HG03565 (cell line): ENCODE data around the gene LDLRAD2.

Experiments used
- ATAC-seq: cut with Tn5 transposase; IDR thresholded peaks from one replicate; pipeline ENCODE4 v1.9.1; 2021; ENCODE audit warnings: mild to moderate bottlenecking, moderate library complexity; ENCODE audit not compliant: unreplicated experiment

Gene LDLRAD2

DNA sequence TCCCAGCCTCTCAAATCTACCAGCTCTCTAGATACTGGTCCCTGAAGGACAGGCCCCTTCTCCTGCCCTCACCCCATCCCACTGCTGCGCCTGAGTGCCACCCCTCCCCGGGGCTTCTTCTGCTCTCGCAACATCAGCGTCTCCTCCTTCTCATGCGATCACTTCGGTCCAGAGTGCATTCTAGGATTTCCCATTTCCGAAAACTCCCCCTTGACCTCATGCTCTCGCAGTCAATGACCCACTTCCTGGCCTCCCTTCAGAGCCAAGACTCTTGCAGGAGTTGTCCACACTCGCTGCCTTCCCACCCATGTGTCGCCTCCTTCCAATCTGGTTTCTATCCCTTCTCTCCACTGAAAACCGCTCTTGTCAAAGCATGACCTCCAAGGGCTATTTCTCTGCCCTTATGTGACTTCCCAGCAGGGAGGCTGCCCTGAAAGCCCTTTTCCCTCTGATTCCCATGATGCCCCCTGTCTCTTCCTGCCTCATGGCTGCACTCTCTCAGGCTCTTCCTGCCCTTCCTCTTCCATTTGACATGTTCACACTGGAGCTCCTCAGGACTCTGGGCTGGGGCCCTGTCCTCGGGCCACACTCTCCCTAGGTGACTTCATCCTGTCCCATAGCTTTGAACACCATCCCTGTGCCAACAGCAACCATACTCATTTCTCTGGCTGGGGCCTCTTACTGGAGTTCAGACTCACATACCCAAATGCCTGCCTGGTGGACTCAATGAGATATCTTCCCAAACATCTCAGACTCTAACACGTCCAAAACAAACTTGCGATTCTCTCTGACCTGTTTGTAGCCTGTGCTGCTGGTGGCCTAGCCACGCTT is 46.0 kb downstream of the LDLRAD2 start:
- ATAC-seq = no peak

DNA sequence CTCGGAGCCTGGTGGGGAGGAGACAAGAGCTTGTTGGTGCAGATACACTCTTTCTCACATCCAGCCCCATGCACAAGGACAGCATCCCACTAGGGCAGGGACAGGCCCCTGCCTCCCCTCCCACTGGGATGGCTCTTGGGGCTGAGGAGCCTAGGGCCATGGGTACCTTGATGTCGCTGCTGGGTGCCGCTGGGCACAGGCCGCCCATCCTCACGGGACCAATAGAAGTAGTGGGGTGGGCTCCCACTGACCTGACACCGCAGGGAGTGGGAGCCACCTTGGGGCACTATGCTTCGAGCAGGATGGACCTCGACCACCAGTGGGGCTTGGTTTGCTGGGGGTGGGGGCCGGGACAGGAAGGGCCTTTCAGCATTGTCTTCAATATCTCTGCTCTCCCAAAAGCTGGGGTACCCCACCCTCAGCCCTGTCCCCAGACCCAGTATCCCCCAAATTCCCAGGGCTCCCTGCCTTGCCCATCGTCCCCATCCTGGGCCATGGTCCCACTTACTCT is 47.7 kb downstream of the LDLRAD2 start:
- ATAC-seq = no peak

DNA sequence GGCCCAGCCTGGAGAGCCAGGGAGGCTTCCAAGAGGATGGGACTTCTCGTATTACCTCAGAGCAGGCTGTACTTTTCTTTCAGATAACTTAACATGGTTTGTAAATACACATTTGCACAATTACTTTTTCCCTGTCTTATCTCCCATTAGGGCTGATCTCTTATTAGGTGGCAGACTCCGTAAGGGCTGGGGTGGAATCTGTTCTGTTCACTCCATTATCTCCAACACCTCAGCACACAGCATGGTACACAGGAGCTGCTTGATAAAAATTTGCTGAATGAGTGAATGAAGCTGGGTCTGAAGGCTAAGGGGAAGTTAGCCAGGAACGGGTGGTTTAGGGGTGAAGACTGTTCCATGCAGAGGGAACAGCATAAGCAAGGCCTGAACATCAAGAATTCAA is 48.9 kb downstream of the LDLRAD2 start:
- no peak for ATAC-seq

DNA sequence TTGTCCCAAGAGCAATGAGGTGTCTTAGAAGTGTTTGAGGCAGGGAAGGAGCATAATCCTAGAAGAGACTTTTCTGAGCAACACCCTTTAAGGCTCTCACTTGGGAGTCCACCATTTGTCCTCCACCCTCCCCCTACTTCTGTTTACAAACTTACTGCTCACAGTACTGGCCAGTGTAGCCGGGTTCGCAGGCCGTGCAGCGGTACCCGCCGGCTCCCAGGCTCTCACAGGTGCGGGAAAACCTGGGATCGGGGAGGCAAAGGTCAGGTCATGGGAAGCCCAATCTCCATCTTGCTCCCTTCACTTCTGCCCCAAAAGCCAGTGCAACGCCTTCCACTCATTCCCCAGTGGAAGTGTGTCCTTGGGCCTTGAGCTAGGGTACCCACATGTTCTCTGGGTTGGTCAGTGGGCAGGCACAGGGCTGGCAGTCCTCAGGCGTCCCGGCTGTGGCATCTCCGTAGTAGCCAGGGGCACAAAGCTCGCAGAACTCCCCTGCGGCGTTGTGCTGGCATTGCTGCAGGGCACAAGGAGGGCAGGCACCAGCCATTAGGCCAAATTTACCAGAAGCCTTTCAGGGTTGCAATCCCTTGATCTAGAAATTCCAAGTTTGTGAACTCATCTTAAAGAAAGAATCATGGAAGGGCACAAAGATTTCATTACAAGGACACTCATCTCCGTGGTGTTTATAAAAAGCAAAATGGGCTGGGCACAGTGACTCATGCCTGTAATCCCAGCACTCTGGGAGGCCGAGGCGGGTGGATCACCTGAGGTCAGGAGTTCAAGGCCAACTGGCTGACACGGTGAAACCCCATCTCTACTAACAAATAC is 49.8 kb downstream of the LDLRAD2 start:
- ATAC-seq = no peak

DNA sequence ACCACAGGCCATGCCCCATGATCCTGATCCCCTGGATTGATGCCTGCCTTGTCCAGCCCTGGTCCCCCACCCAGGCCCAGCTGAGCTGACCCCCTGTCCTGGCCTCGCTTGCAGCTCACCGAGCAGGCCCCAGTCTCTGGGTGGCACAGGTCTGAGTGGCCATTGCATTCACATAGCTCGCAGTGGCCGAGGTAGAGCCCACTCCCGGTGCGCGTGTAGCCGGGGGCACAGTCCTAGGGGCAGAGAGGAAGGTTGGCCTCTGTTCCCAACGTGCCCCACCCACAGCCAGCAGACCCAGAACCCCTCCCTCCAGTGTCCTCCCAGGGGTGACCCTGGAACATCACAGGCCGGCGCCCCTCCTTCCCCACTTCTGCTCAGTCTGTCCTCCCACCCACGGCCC is 51.9 kb downstream of the LDLRAD2 start:
- ATAC-seq = no peak

DNA sequence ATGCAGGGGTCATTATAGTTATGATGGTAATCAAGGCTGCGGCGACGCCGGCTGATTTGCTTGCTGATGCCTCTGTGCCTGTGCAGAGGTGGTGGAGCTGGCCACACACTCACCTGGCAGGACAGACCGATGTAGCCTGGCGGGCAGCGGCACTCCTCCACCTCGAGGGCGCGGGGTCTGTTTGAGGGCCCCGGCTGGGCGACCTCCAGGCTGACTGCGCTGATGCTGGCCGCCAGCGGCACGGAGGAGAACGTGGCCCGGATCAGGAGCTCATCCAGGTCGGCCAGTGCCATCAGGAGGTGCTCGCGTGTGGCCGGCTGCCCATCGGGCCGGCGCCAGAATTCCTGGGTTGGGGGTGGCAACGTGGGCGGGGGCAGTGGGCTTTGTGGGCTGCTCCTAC is 52.7 kb downstream of the LDLRAD2 start:
- no peak for ATAC-seq

DNA sequence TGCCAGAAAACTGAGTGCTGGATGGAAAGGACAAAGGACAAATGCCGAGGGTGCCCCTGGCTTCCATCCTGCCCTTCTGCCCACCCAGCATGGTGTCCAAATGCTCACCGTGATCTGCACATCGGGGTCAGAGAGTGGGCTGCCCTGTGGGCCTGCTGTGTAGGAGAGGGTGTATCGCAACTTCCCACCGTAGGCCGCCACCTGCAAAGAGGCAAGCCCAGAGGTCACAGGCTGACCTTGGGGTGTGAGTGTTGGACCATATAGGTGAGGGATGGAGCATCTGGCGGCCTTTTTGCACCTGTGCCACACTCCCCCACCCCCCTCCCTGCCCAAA is 53.5 kb downstream of the LDLRAD2 start:
- ATAC-seq = no peak

DNA sequence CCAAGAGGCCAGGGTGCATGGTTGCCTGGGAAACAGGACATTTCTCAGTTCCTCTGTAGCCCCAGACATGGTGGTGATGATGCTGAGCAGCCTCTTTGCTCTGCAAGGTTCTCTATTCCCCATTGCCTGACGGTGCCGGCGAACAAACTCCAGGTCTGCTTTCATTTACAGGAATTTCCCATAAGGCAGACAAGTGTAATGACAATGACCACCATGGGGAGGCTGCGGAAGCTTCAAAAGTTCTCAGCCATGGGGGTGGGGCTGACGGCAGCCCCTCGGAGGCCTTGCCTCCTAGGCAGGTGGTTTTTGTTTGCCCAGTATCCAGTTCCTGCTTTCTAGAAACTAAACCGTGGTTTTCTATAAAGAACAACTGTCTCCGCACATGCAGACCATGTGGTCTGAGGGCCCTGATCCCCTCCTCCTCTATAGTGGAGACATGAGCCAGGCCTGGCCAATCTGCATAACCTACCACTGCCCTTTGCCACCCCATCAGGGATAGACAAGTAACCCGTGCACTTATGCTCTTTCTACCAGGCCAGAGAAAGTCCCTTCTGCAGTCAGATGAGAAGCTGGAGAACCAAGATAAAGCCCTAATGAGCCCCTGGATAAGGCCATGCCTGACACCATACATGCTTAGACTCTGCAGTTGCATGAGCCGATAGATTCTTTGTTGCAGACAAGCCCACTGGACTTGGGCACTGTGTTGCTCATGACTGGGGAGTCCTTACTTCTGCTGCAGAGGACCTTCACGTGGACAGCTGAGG is 54.1 kb downstream of the LDLRAD2 start:
- peak; percentile 67 for ATAC-seq

DNA sequence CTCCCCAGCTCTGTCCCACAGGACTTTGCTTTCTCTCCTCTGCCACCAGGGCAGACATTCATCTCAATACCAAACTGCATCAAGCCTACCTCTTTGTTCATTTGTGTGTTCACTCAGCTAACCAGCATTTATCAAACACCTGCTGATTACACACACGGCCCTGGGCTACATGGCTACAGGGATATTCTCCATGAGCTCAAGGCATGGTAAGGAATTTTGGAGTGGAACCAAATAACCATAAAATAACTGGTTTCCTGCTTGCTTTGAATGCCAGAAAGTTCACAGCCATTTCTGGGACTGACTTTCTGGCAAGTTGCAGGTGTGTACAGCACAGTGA is 54.6 kb downstream of the LDLRAD2 start:
- no peak for ATAC-seq

DNA sequence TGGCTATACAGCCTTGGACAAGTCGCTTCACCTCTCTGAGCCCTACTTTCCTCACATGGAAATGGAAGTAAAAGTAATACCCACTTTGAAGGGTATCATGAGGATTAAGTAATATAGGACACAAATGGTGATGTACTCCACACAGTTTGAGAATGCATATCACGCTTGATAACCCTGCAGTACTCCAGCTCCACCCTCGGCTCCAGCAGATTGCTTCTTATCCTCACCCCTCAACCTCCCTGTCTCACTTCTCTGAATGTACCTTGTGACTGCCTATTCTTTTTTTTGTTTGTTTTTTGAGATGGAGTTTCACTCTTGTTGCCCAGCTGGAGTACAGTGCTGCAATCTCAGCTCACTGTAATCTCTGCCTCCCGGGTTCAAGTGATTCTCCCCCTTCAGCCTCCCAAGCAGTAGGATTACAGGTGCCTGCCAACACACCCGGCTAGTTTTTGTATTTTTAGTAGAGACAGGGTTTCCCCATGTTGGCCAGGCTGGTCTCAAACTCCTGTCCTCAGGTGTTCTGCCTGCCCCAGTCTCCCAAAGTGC is 55.5 kb downstream of the LDLRAD2 start:
- no peak for ATAC-seq

DNA sequence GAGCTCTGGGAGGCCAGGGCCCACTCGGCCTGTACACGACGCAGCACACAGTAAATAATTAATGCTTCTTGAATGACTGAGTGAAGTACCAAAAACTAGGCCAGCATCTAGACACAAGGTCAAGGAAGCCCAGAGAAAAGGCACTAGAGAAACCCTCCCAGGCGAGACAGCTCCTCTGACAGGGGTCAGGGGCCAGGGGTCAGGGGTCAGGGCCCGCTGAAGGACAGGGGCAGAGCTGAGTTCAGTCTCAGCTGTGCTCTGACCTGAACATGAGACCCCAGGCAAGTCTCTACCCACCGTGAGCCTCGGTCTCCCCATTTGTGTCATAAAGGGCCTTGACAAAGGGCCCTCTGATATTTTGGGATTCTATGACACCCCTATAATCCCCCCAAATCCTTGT is 56.4 kb downstream of the LDLRAD2 start:
- no peak for ATAC-seq

DNA sequence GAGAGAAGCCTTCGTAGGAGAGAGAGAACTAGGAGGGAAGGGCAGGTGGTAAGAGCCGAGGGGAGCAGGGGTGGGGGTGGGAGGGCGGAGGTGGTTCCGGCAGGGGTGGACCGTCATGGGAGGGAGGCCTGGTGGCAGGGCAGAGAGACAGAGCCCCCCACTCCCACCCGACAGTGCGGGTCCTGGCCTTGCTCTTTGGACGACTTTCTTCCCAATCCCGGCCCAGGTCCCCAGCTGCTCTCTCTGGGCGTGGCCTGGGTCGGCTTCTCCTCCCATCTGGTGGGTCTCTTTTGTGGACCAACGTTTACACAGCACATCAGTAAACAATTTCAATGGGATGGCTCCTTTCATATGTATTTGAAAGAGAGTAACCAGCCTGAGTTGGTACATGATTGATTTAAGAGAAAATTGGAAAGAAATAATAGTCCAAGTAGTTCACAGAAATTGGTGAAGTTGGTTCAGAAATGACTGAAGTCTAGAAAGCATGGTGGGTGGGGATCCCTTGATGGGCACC is 56.9 kb downstream of the LDLRAD2 start:
- no peak for ATAC-seq

DNA sequence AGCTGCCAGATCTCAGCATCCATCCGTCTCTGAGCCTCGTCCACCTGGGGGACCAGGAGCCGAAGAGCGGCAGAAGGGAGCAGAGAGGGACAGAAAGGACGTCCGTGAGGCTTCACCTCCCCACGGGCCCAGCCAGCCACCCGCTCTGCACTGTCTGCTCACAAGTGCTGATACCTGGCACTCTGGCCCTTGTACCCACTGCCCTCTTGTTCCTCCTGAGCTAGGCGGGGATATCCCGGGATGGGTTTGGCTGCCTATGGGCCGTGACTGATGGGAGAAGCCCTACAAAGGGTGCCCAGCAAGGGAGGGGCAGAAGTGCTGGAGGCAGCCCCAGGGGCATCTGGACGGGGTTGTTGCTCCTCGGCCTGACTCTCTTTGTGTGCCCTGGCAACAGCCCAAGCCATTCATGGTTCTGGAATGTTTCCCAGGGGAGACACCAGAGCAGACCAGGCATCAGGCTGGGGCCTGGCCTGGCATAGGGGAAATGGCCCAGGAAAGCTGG is 57.6 kb downstream of the LDLRAD2 start:
- ATAC-seq = no peak

DNA sequence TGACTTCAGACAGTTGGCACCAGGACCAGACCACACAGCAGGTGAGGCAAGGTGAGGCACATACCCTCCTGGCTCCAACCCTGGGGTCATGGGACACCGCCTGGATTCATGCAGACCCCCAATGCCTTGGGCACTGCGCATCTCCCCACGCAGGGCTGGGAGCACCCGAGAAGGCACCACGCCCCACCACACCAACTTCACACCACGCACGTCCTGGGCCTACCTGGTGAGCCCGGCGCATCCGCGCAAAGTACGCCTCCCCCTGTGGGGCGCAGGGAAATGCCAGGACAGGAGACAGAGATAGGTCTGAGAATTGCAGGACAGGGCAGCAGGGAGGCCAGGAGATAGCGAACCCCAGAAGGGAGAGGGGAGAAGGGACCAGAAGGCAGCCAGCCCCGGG is 58.5 kb downstream of the LDLRAD2 start:
- no peak for ATAC-seq

DNA sequence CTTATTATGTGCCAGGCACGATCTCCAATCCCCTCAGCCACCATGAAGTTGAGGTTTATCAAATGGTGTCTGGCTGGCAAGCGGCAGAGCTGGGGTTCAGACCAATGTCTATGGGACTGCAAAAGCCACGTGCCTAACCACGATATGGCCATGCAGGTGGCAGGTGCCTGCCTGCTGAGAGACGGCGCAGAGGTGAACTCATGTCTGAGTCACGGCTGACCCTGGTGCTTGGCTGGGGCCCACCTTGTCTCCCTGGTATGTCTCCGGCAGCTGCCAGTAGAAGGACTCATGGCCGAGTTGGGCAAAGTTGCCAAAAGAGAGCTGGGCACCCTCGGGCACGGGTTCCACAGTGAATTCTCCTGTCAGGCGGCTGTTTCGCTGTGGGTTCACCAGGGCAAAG is 59.9 kb downstream of the LDLRAD2 start:
- no peak for ATAC-seq

DNA sequence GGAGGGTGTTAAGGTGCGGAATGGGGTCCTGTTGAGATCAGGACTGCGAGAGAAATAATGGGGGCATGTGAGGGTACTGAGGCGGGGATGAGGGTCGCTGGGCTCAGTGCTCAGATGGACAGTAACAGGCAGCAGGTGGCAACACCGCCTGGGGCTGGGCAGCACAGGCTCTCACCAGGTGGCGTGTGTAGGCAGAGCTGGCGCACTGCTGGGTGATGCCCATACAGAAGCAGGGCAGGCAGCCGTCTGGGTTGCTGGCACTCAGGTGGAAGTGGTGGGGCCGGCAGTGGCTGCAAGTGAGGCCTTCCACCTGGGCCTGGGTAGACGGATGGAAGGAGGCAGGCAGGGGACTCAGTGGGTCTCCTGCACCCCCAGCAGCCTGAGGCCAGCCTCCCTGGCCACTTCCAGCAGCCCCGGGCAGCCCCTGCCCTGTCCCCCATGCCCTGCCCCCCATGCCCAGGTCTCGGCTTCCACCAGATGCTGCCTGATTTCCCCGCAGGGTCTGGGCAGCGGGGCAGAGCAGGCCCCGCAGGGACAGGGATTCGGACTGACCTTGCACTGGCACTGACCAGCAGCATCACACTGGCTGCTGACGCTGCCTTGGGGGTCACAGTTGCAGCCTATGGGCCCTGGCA is 60.5 kb downstream of the LDLRAD2 start:
- ATAC-seq = no peak

DNA sequence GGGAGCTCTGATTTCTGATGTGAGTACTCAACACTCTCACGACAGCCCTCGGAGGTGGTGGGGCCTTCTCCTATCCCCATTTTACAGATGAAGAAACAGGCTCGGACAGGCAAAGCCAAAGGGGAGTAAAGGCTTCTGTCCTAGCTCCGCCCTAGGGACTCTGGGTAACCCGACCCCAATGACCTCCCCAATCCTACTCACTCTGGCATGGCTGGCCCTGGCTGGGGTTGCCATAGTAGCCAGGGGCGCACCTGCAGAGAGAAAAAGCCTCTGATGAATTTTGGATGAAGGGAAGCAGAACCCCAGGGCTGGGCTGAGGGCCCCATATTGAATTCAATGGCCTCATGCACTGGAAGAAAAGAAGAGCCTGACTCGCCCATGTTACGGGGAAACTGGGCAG is 61.1 kb downstream of the LDLRAD2 start:
- no peak for ATAC-seq

DNA sequence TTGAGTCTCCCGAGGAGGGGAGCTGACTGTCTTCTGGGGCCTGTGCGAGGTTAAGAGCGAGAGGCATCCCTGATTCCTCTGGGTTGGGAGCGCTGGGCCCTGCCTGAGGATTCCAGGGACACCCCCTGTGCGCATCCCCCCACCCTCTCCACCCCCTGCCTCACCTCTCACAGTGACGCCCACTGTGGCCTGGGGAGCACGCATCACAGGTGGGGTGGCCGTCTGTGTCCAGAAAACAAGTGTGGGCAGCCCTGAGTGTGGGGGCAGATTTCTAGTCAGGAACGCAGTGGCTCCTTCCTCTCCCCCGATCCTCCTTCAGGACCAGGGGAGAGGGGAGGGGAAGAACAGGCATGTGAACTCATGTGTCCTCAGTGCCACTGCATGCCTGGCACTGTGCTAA is 61.7 kb downstream of the LDLRAD2 start:
- ATAC-seq = no peak

DNA sequence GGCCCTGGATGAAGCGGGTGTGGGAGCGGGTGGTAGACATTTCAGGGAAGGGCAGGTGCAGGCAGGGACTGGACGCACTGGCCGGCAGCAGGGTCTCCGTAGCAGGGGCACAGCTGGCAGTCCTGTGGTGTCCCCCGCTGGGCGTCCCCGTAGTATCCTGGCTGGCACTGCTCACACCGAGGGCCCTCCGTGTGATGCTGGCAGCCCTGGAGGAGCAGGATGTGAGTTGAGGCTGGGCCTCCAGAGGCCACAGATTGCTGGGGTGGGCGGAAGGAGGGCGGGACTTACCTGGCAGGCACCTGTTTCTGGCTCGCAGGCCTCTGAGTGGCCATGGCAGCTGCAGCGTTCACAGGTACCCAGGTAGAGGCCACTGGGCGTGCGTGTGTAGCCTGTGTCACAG is 62.3 kb downstream of the LDLRAD2 start:
- ATAC-seq = no peak
